Upper lobe of right lung (tissue), 1 donor: Measurements from ENCODE around the gene ECM2. TPM values are rescaled to one million over a fixed set of nuclear protein-coding genes. Genes with fewer than 3 reads are reported as not detected.

Experiments used
- ATAC-seq: fragments of 200-7000 bp; cut with Tn5 transposase; one replicate; pipeline ENCODE4 v1.9.1; 2020; ENCODE audit warnings: mild to moderate bottlenecking, moderate library complexity
- DNase-seq: peaks from one replicate; pipeline ENCODE4 v3.0.0-alpha.2; 2020
- H3K27ac ChIP-seq: fragments of 200-600 bp; one replicate; pipeline ENCODE4 v1.8.0; 2022
- H3K27me3 ChIP-seq: fragments of 200-600 bp; one replicate; pipeline ENCODE4 v1.8.0; 2022; ENCODE audit warnings: mild to moderate bottlenecking
- H3K36me3 ChIP-seq: fragments of 200-600 bp; one replicate; pipeline ENCODE4 v1.8.0; 2022
- H3K4me1 ChIP-seq: fragments of 200-600 bp; one replicate; pipeline ENCODE4 v1.8.0; 2022
- H3K4me3 ChIP-seq: fragments of 200-600 bp; one replicate; pipeline ENCODE4 v1.8.0; 2022; ENCODE audit warnings: mild to moderate bottlenecking
- H3K9me3 ChIP-seq: fragments of 200-600 bp; one replicate; pipeline ENCODE4 v1.8.0; 2022
- intact Hi-C: fragments of 100-400 bp; cut with DNase I; formaldehyde crosslinking; loops from one replicate; pipeline ENCODE4 v1.11.0; 2022
- total RNA-seq: library from RNA; stranded (reverse); fragmentation: NEBNext Ultra II Directional; extraction: Animal tissue kit (Norgen Biotek cat#: 25700); gene quantifications from one replicate; pipeline ENCODE4 v1.2.1, GENCODE V29; 2021
- TF ChIP-seq, protein P1 (sequence below): fragments of 200-600 bp; IDR thresholded peaks from one replicate; pipeline ENCODE4 v1.8.0; 2022; ENCODE audit warnings: antibody characterized with exemption
- donor health status: DM: no; HTN: yes; CAD: no; lungs with severe emphysema.

The ECM2 gene
- total RNA-seq, 1 donor from 2014 or later = 13.8 TPM

DNA sequence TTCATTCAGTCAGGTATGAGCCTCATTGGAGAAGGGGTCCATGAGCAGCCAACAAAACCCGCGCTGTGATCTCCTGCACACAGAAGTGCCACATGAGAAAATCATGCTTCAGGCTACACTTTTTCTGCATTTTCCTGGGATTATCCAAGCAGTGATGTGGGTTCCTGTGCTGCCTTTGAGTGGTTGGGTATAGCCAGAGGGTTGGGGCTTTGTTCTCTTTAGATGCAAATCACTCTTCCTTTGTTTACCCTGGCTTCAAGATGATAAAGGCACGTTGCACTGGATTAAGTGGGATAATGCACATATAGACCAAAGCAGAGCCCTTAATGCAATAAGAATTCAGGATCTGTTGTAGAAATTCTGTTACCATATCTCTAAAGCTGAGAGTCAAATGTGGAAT lies 18.7 kb downstream of the ECM2 start:
- Histone ChIP-seq H3K27me3 (no peaks in the 10 kb centered on the region), H3K9me3 (no peaks in the 10 kb centered on the region), H3K4me3 (no peak overlapping the region), H3K27ac (no peak overlapping the region), H3K4me1 (no peaks in the 10 kb centered on the region), H3K36me3 (peaks cover 5% of the 10 kb centered on the region)
- TF ChIP-seq, protein P1, sequence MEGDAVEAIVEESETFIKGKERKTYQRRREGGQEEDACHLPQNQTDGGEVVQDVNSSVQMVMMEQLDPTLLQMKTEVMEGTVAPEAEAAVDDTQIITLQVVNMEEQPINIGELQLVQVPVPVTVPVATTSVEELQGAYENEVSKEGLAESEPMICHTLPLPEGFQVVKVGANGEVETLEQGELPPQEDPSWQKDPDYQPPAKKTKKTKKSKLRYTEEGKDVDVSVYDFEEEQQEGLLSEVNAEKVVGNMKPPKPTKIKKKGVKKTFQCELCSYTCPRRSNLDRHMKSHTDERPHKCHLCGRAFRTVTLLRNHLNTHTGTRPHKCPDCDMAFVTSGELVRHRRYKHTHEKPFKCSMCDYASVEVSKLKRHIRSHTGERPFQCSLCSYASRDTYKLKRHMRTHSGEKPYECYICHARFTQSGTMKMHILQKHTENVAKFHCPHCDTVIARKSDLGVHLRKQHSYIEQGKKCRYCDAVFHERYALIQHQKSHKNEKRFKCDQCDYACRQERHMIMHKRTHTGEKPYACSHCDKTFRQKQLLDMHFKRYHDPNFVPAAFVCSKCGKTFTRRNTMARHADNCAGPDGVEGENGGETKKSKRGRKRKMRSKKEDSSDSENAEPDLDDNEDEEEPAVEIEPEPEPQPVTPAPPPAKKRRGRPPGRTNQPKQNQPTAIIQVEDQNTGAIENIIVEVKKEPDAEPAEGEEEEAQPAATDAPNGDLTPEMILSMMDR = no peak
- intact Hi-C loops = no loop called here
- no peak for DNase-seq
- no peak for ATAC-seq

DNA sequence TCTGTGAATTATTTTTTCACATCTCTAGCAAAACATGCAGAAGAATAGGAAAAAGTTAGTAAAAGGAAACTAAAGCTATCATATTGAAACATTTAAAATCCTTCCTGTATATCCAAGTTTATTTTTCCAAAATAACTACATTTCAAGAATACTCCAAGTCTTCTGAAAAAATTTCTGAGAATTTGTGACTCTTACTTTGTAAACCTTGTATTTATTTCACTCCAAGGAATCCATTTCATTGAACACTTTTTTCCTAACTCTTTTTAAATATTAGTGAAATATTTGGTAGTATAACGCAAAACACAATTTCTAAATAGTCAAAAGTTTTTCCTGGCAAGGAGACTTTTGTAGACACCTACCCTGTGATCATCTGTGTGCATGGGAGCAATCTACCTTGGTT lies 19.3 kb downstream of the ECM2 start:
- DNase-seq = no peak
- Histone ChIP-seq H3K36me3 (peaks cover 5% of the 10 kb centered on the region), H3K4me1 (no peaks in the 10 kb centered on the region), H3K9me3 (no peaks in the 10 kb centered on the region), H3K4me3 (no peak overlapping the region), H3K27ac (no peak overlapping the region), H3K27me3 (no peaks in the 10 kb centered on the region)
- TF ChIP-seq, protein P1 = no peak
- intact Hi-C loops = no loop called here
- no peak for ATAC-seq

DNA sequence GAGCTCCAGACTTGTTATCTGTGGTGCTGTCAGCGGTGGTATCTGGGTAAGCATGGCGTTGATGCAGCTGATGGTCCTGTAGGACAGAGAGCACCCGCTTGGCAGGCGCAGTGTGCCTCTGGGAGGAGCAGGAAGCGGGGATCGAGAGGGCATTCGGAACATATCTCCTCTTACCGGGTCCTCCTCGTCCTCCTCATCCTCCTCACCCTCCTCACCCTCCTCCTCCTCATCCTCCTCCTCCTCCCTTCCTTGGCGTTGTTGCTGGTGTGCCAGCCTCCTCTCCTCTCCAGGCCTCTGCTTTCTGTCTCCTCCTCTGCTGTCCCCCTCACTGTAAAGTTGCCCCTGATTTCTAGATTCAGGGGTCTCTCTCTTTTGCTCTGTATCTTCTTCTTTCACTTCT lies 21.2 kb downstream of the ECM2 start:
- ATAC-seq = no peak
- H3K9me3 ChIP-seq = no peaks in the 10 kb centered on the region
- no peaks in the 10 kb centered on the region for H3K4me1 ChIP-seq
- no peaks in the 10 kb centered on the region for H3K27me3 ChIP-seq
- intact Hi-C loops = no loop called here
- H3K4me3 ChIP-seq = no peak overlapping the region
- TF ChIP-seq, protein P1 = no peak
- H3K36me3 ChIP-seq = peaks cover 5% of the 10 kb centered on the region
- H3K27ac ChIP-seq = no peak overlapping the region
- no peak for DNase-seq

DNA sequence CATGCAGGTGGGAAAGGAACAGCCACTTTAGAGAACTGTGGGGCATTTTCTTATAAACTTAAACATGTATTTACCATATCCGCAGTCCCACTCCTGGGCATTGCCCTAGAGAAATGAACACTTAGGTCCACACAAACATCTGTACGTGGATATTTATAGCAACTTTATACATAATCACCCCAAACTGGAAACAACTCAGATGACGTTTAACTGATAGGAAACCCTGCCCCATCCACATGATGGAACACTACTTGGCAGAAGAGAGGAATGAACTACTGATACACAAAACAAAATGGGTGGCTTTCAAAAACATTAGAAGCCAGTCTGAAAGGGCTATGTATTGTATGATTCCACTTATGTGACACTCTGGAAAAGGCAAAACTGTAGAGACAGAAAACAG lies 22.4 kb downstream of the ECM2 start:
- Histone ChIP-seq H3K4me3 (no peak overlapping the region), H3K27me3 (no peaks in the 10 kb centered on the region), H3K36me3 (peaks cover 5% of the 10 kb centered on the region), H3K4me1 (no peaks in the 10 kb centered on the region), H3K9me3 (no peaks in the 10 kb centered on the region), H3K27ac (no peak overlapping the region)
- intact Hi-C loops = no loop called here
- ATAC-seq (no peak), DNase-seq (no peak)
- TF ChIP-seq, protein P1 = no peak

DNA sequence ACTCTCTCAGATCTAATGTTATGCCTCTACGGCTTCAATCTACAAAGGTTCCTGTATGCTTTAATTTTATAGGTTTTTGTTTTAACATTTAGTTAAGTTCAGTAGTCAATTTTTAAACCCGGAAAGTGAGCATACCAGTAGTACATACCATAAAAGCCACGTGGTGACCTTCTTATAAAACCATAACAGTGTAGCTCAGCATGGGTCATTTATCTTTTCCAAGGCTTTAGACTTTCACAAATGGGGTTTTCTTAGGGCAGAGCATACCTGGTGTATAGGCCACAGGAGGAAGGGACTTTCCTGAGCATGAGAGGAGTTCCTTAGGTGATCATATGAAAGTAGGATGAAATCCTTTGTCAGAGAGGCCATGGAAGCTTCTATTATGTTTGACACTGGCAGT lies 23.2 kb downstream of the ECM2 start:
- intact Hi-C loops = no loop called here

DNA sequence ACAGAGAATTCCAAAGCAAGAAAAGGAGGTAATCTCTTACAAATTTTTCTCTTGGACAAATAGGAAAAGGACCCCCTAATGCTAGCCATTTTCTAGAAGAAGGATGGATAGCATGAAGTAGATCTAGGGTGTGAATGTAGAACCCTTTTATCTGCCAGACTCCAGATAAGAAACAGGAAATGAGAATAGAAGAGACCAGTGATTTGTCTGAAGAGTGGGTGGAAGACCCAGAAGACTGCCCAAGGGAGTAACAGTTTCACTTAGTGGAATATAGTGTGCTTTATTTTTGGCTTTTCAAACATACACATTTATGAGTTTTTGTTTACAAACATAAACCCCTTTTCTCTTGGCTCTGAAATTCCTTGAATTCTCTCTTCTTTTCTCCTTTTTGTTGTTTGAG lies 25.0 kb downstream of the ECM2 start:
- H3K27me3 ChIP-seq = no peaks in the 10 kb centered on the region
- no peak for ATAC-seq

More for the DNA sequence above, 23.2 kb downstream of the ECM2 start:
- DNase-seq = no peak
- peaks cover 6% of the 10 kb centered on the region for H3K4me1 ChIP-seq
- no peaks in the 10 kb centered on the region for H3K27me3 ChIP-seq
- H3K27ac ChIP-seq = no peak overlapping the region
- H3K36me3 ChIP-seq = peaks cover 5% of the 10 kb centered on the region
- ATAC-seq = no peak
- H3K4me3 ChIP-seq = no peak overlapping the region
- TF ChIP-seq, protein P1 = no peak
- H3K9me3 ChIP-seq = no peaks in the 10 kb centered on the region

More for the DNA sequence above, 25.0 kb downstream of the ECM2 start:
- H3K4me1 ChIP-seq = peaks cover 7% of the 10 kb centered on the region
- H3K36me3 ChIP-seq = no peaks in the 10 kb centered on the region
- intact Hi-C loops = no loop called here
- H3K27ac ChIP-seq = no peak overlapping the region
- no peak overlapping the region for H3K4me3 ChIP-seq
- H3K9me3 ChIP-seq = no peaks in the 10 kb centered on the region
- TF ChIP-seq, protein P1 = no peak
- no peak for DNase-seq
